Sigmoid colon (tissue), 7 donors: Measurements from ENCODE around the gene FAM180B. TPM values are rescaled to one million over a fixed set of nuclear protein-coding genes. Genes with fewer than 3 reads are reported as not detected.

ENCODE experiments used
- DNase-seq: peaks from one replicate; pipeline ENCODE4 v3.0.0-alpha.2; 2019
- H3K27ac ChIP-seq, 4 donors: fragments of 200-600 bp; sonication (generic); one replicate each; pipeline ENCODE4 v1.5.1; 2016 to 2019; ENCODE audit warnings: mild to moderate bottlenecking in 1 of 4
- H3K27me3 ChIP-seq, 3 donors: fragments of 200-600 bp; sonication (generic); one replicate each; pipeline ENCODE4 v1.5.1; 2019; ENCODE audit warnings: mild to moderate bottlenecking in 1 of 3
- H3K36me3 ChIP-seq, 4 donors: fragments of 200-600 bp; sonication (generic); one replicate each; pipeline ENCODE4 v1.5.1; 2016 to 2019
- H3K4me1 ChIP-seq, 4 donors: fragments of 200-600 bp; sonication (generic); one replicate each; pipeline ENCODE4 v1.5.1; 2017 to 2019
- H3K4me3 ChIP-seq, 4 donors: fragments of 200-600 bp; sonication (generic); one replicate each; pipeline ENCODE4 v1.5.1; 2017 to 2019; ENCODE audit warnings: mild to moderate bottlenecking in 2 of 4, moderate library complexity in 1 of 4
- H3K9me3 ChIP-seq, 4 donors: fragments of 200-600 bp in 3 of 4; sonication (generic) in 3 of 4; one replicate each; pipeline versions ENCODE4 v1.5.1 to v1.6.1; 2013 to 2019
- CTCF ChIP-seq, 4 experiments: fragments of 450-650 bp in 3 of 4; fragments of 200-600 bp in 1 of 4; IDR thresholded peaks; one replicate each; pipeline ENCODE4 v1.5.1; 2016 to 2019; ENCODE audit warnings: antibody characterized with exemption in 4 of 4, mild to moderate bottlenecking in 3 of 4, moderate library complexity in 2 of 4
- EP300 ChIP-seq, 4 donors: sonication (generic); formaldehyde crosslinking; IDR thresholded peaks; one replicate each; pipeline ENCODE4 v1.6.1; 2017; ENCODE audit warnings: antibody characterized with exemption in 4 of 4
- POLR2A ChIP-seq, 2 donors: fragments of 450-650 bp; IDR thresholded peaks; one replicate each; pipeline ENCODE4 v1.6.1; 2016; ENCODE audit warnings: antibody characterized with exemption in 2 of 2, mild to moderate bottlenecking in 2 of 2, moderate library complexity in 2 of 2
- POLR2AphosphoS5 ChIP-seq, 4 donors: sonication (generic); formaldehyde crosslinking; IDR thresholded peaks; one replicate each; pipeline ENCODE4 v1.6.1; 2017; ENCODE audit warnings: antibody characterized with exemption in 4 of 4
- WGBS, 2 donors: extraction: QIAGEN DNeasy Blood & Tissue Kit; methylation state at CpG; one replicate each; pipeline ENCODE4 v1.1.7; 2013; 5-methylcytosine and 5-hydroxymethylcytosine counted together
- intact Hi-C: fragments of 100-400 bp; cut with DNase I; formaldehyde crosslinking; loops from one replicate; pipeline ENCODE4 v1.15.1; 2023
- polyA plus RNA-seq, 3 donors: library from polyadenylated mRNA; stranded (reverse); fragments of 200-250 nt; gene quantifications; one replicate each; pipeline ENCODE4 v1.2.3, GENCODE V29; 2013
- total RNA-seq, 4 donors: library from RNA; depleted of rRNA; stranded (reverse); fragments of >200 nt; gene quantifications; one replicate each; pipeline ENCODE4 v1.1.0, GENCODE V29; 2016
- donor health status: healthy with polysubstance abuse.
- donor health status: Bipolar disorder and iron deficiency.
- donor health status: healthy.

Gene FAM180B
- total and polyA plus RNA-seq, 7 donors, result 0.12 to 1.4 (median 0.41) TPM; not detected in 2

- intact Hi-C loops, result no loop called here
- H3K27me3 ChIP-seq, result no peaks in the 10 kb centered on the region
- H3K36me3 ChIP-seq, result no peaks in the 10 kb centered on the region
- H3K9me3 ChIP-seq, result no peaks in the 10 kb centered on the region
- H3K4me3 ChIP-seq, result no peak overlapping the region
- WGBS, 2 donors, result 89 to 95% methylated on average over 3 of the region's 3 CpGs
- DNase-seq, result no peak
- peaks cover 0 to 12% (median 10%) of the 10 kb centered on the region in 4 donors for H3K4me1 ChIP-seq
- no peak for TF ChIP-seq POLR2A (IDR thresholded peaks at IDR 0.05)
- H3K27ac ChIP-seq, result no peak overlapping the region
Observed at GRCh38 chr11:47605921-47606320, 19.4 kb downstream of the FAM180B start.

GRCh38 chr11:47606731-47607130 is 20.3 kb downstream of the FAM180B start:
- no peak for DNase-seq
- TF ChIP-seq CTCF (IDR thresholded peaks at IDR 0.05) (no peak), POLR2A (IDR thresholded peaks at IDR 0.05) (no peak), EP300 (IDR thresholded peaks at IDR 0.05) (no peak), POLR2AphosphoS5 (IDR thresholded peaks at IDR 0.05) (no peak)
- no peak overlapping the region for H3K4me3 ChIP-seq
- WGBS, 2 donors, result 58 to 73% methylated on average over 5 of the region's 5 CpGs
- intact Hi-C loops, result no loop called here
- peaks cover 0 to 6% (median 0%) of the 10 kb centered on the region in 4 donors for H3K36me3 ChIP-seq
- H3K9me3 ChIP-seq, result no peaks in the 10 kb centered on the region
- H3K27ac ChIP-seq, result peak overlapping the region in 1 of 4 donors; percentile 1
- no peaks in the 10 kb centered on the region for H3K27me3 ChIP-seq
- H3K4me1 ChIP-seq, result peaks cover 0 to 12% (median 10%) of the 10 kb centered on the region in 4 donors

GRCh38 chr11:47607380-47607779 is 20.9 kb downstream of the FAM180B start:
- DNase-seq, result no peak
- Histone ChIP-seq H3K4me3 (no peak overlapping the region), H3K27me3 (no peaks in the 10 kb centered on the region), H3K4me1 (peaks cover 0 to 12% (median 10%) of the 10 kb centered on the region in 4 donors), H3K9me3 (no peaks in the 10 kb centered on the region), H3K36me3 (peaks cover 0 to 6% (median 0%) of the 10 kb centered on the region in 4 donors), H3K27ac (peak overlapping the region in 1 of 4 donors; percentile 1)
- TF ChIP-seq CTCF (IDR thresholded peaks at IDR 0.05) (no peak), POLR2AphosphoS5 (IDR thresholded peaks at IDR 0.05) (peak in 1 of 4 donors; percentile 17)
- intact Hi-C loops, result no loop called here
- WGBS, 2 donors, result 90 to 92% methylated on average over 7 of the region's 7 CpGs

- H3K27ac ChIP-seq, result no peak overlapping the region
- H3K4me1 ChIP-seq, result peaks cover 0 to 12% (median 10%) of the 10 kb centered on the region in 4 donors
- DNase-seq, result no peak
- TF ChIP-seq POLR2AphosphoS5 (IDR thresholded peaks at IDR 0.05) (no peak), POLR2A (IDR thresholded peaks at IDR 0.05) (no peak), CTCF (IDR thresholded peaks at IDR 0.05) (no peak), EP300 (IDR thresholded peaks at IDR 0.05) (no peak)
- intact Hi-C loops, result no loop called here
- H3K27me3 ChIP-seq, result no peaks in the 10 kb centered on the region
- 79 to 88% methylated on average over 3 of the region's 3 CpGs for WGBS, 2 donors
- H3K36me3 ChIP-seq, result peaks cover 0 to 6% (median 0%) of the 10 kb centered on the region in 4 donors
- H3K9me3 ChIP-seq, result no peaks in the 10 kb centered on the region
- no peak overlapping the region for H3K4me3 ChIP-seq
Observed at GRCh38 chr11:47609675-47610074, 23.2 kb downstream of the FAM180B start.

GRCh38 chr11:47611348-47611794 is 24.9 kb downstream of the FAM180B start:
- intact Hi-C loops, result no loop called here
- WGBS, 2 donors, result 61 to 81% methylated on average over 6 of the region's 6 CpGs
- no peak for DNase-seq
- Histone ChIP-seq H3K27ac (no peak overlapping the region), H3K4me3 (no peak overlapping the region), H3K36me3 (peaks cover 0 to 6% (median 0%) of the 10 kb centered on the region in 4 donors), H3K4me1 (peaks cover 0 to 12% (median 10%) of the 10 kb centered on the region in 4 donors), H3K9me3 (no peaks in the 10 kb centered on the region), H3K27me3 (no peaks in the 10 kb centered on the region)
- TF ChIP-seq EP300 (IDR thresholded peaks at IDR 0.05), result no peak
- no peak for TF ChIP-seq POLR2A (IDR thresholded peaks at IDR 0.05)
- no peak for TF ChIP-seq POLR2AphosphoS5 (IDR thresholded peaks at IDR 0.05)
- TF ChIP-seq CTCF (IDR thresholded peaks at IDR 0.05), result no peak
